HepG2 (cell line): Measurements from ENCODE around the gene CAPN9. TPM values are rescaled to one million over a fixed set of nuclear protein-coding genes. Genes with fewer than 3 reads are reported as not detected.
A peak's percentile ranks its signal among the peaks of the same experiment; 100 is the strongest.

ENCODE experiments used
- ATF2 ChIP-seq: sonication (generic); formaldehyde crosslinking; IDR thresholded peaks from 2 replicates; pipeline ENCODE4 v1.4.0; 2020; ENCODE audit warnings: missing genetic modification reagents
- CEBPG ChIP-seq: IDR thresholded peaks from 2 replicates; pipeline ENCODE4 v1.6.1; 2016
- CERS6 ChIP-seq: sonication (generic); formaldehyde crosslinking; IDR thresholded peaks from 2 replicates; pipeline ENCODE4 v1.5.0; 2020; ENCODE audit warnings: missing genetic modification reagents
- CHD4 ChIP-seq: fragments of 200-600 bp; sonication (generic); IDR thresholded peaks from 2 replicates; pipeline ENCODE4 v1.7.0; 2017; ENCODE audit warnings: mild to moderate bottlenecking, low read length, borderline replicate concordance
- DPF2 ChIP-seq: sonication (generic); formaldehyde crosslinking; IDR thresholded peaks from 2 replicates; pipeline ENCODE4 v1.4.0; 2020; ENCODE audit warnings: mild to moderate bottlenecking, low read depth, missing genetic modification reagents, borderline replicate concordance
- FOSL2 ChIP-seq: sonication (generic); formaldehyde crosslinking; IDR thresholded peaks from 2 replicates; pipeline ENCODE4 v1.4.0; 2020; ENCODE audit warnings: missing genetic modification reagents
- FUBP1 ChIP-seq: sonication (generic); formaldehyde crosslinking; IDR thresholded peaks from 2 replicates; pipeline ENCODE4 v1.5.1; 2020; ENCODE audit warnings: missing genetic modification reagents, mild to moderate bottlenecking, borderline replicate concordance
- HOXA3 ChIP-seq: sonication (generic); formaldehyde crosslinking; IDR thresholded peaks from 2 replicates; pipeline ENCODE4 v1.5.0; 2020; ENCODE audit warnings: missing genetic modification reagents
- MXD1 ChIP-seq: sonication (generic); formaldehyde crosslinking; IDR thresholded peaks from 2 replicates; pipeline ENCODE4 v1.4.0; 2020; ENCODE audit warnings: mild to moderate bottlenecking, missing genetic modification reagents
- PHF21A ChIP-seq: sonication (generic); formaldehyde crosslinking; IDR thresholded peaks from 2 replicates; pipeline ENCODE4 v1.5.0; 2020; ENCODE audit warnings: mild to moderate bottlenecking, missing genetic modification reagents
- RAD21 ChIP-seq: fragments of 450-650 bp; formaldehyde crosslinking; IDR thresholded peaks from 2 replicates; pipeline ENCODE4 v1.5.0; 2020; ENCODE audit warnings: mild to moderate bottlenecking
- RFX3 ChIP-seq: IDR thresholded peaks from 2 replicates; pipeline ENCODE4 v1.6.1; 2016; ENCODE audit warnings: missing biosample characterization, missing genetic modification reagents
- STAG1 ChIP-seq: sonication (generic); formaldehyde crosslinking; IDR thresholded peaks from 2 replicates; pipeline ENCODE4 v1.4.0; 2020; ENCODE audit warnings: missing genetic modification reagents
- TOE1 ChIP-seq: sonication (generic); formaldehyde crosslinking; IDR thresholded peaks from 2 replicates; pipeline ENCODE4 v1.4.0; 2020; ENCODE audit warnings: mild to moderate bottlenecking, missing genetic modification reagents
- UBTF ChIP-seq: sonication (generic); formaldehyde crosslinking; IDR thresholded peaks from 2 replicates; pipeline ENCODE4 v1.4.0; 2020; ENCODE audit warnings: mild to moderate bottlenecking, missing genetic modification reagents
- ZBED4 ChIP-seq: sonication (generic); formaldehyde crosslinking; IDR thresholded peaks from 2 replicates; pipeline ENCODE4 v1.4.0; 2020; ENCODE audit warnings: missing genetic modification reagents, borderline replicate concordance
- ZFP37 ChIP-seq: sonication (generic); formaldehyde crosslinking; IDR thresholded peaks from 2 replicates; pipeline ENCODE4 v1.4.0; 2020; ENCODE audit warnings: missing genetic modification reagents, borderline replicate concordance
- ZNF264 ChIP-seq: sonication (generic); formaldehyde crosslinking; IDR thresholded peaks from 2 replicates; pipeline ENCODE4 v1.4.0; 2020; ENCODE audit warnings: missing genetic modification reagents
- ZNF562 ChIP-seq: sonication (generic); formaldehyde crosslinking; IDR thresholded peaks from 2 replicates; pipeline ENCODE4 v1.8.0; 2022; ENCODE audit warnings: missing genetic modification reagents, borderline replicate concordance
- ZNF577 ChIP-seq: sonication (generic); formaldehyde crosslinking; IDR thresholded peaks from 2 replicates; pipeline ENCODE4 v1.4.0; 2020; ENCODE audit warnings: mild to moderate bottlenecking, low read depth, missing genetic modification reagents, borderline replicate concordance
- polyA plus RNA-seq, 8 experiments: library from polyadenylated mRNA; depleted of rRNA in 3 of 8; stranded (reverse) in 7 of 8; unstranded in 1 of 8; fragments of >200 nt; fragmentation: Illumina TruSeq in 4 of 8; extraction: Trizol in 4 of 8; gene quantifications; 2 replicates each; pipeline versions ENCODE4 v1.2.1 to v1.2.3, GENCODE V29; 2011 to 2016; ENCODE audit warnings: low read depth in 4 of 8, missing spikeins in 1 of 8, mixed read lengths in 1 of 8; ENCODE audit not compliant: insufficient read depth in 1 of 8
- total RNA-seq, 5 experiments: library from RNA; depleted of rRNA; stranded (reverse); fragments of >200 nt; fragmentation: Illumina TruSeq; extraction: Trizol; gene quantifications; 2 replicates each; pipeline ENCODE4 v1.2.3, GENCODE V29; 2016; ENCODE audit warnings: low read depth in 1 of 5

CAPN9 gene
- total and polyA plus RNA-seq, 2 of the 13 experiments (the other 11 are each of a cell fraction or from before 2014, with no cell fraction given) = 0.04 to 0.31 TPM

- TF ChIP-seq ZNF264 (CRISPR knock-in tag) (0 out of 2 replicates have a peak, but pooled peaks have one; percentile 56), DPF2 (CRISPR knock-in tag) (no peak), CHD4 (no peak), PHF21A (CRISPR knock-in tag) (no peak), ZFP37 (CRISPR knock-in tag) (no peak), RAD21 (peak; percentile 45), RFX3 (no peak), ZNF577 (CRISPR knock-in tag) (no peak), STAG1 (CRISPR knock-in tag) (peak; percentile 77), FUBP1 (CRISPR knock-in tag) (no peak), ZBED4 (CRISPR knock-in tag) (no peak), ATF2 (CRISPR knock-in tag) (no peak), HOXA3 (no peak), TOE1 (CRISPR knock-in tag) (no peak), UBTF (no peak), MXD1 (no peak), FOSL2 (CRISPR knock-in tag) (0 out of 2 replicates have a peak, but pooled peaks have one; percentile 4), ZNF562 (CRISPR knock-in tag) (no peak), CERS6 (CRISPR knock-in tag) (no peak), CEBPG (CRISPR knock-in tag) (peak; percentile 89)
These were observed 31.7 kb upstream of the CAPN9 start (continued) for GRCh38 chr1:230715510-230715909.
